CD14-positive monocyte (primary cell): ENCODE measurements around the gene MRGPRX4. TPM values are rescaled to one million over a fixed set of nuclear protein-coding genes. Genes with fewer than 3 reads are reported as not detected.

Source experiments
- DNase-seq, 3 donors: peaks; one replicate each; pipeline ENCODE4 v3.0.0-alpha.2; 2011 to 2022
- H2AFZ ChIP-seq: 2 replicates; pipeline ENCODE4 v1.6.0; 2012; ENCODE audit warnings: mild to moderate bottlenecking, low read depth, low read length, inconsistent platforms; ENCODE audit not compliant: insufficient read depth, poor library complexity, severe bottlenecking
- H3K27ac ChIP-seq, 2 donors: 1 replicate in 1 of 2; 2 replicates in 1 of 2; pipeline ENCODE4 v1.5.1; 2012 to 2013; ENCODE audit warnings: low read length in 2 of 2, control low read depth in 1 of 2, inconsistent platforms in 1 of 2, low read depth in 1 of 2, mild to moderate bottlenecking in 1 of 2
- H3K27me3 ChIP-seq, 2 donors: one replicate each; pipeline versions ENCODE4 v1.6.0 to v1.6.1; 2011 to 2013; ENCODE audit warnings: low read length in 2 of 2; ENCODE audit not compliant: control insufficient read depth in 2 of 2, insufficient read depth in 2 of 2
- H3K36me3 ChIP-seq, 2 donors: replicated peaks in 1 of 2; 1 replicate in 1 of 2; 2 replicates in 1 of 2; pipeline versions ENCODE4 v1.5.1 to v1.6.1; 2012 to 2013; ENCODE audit warnings: low read length in 2 of 2, control low read depth in 1 of 2, inconsistent platforms in 1 of 2, mild to moderate bottlenecking in 1 of 2; ENCODE audit not compliant: insufficient read depth in 2 of 2, control insufficient read depth in 1 of 2
- H3K4me1 ChIP-seq, 2 donors: 1 replicate in 1 of 2; 2 replicates in 1 of 2; pipeline versions ENCODE4 v1.5.1 to v1.6.1; 2012 to 2013; ENCODE audit warnings: low read length in 2 of 2, control low read depth in 1 of 2, inconsistent platforms in 1 of 2, mild to moderate bottlenecking in 1 of 2, moderate library complexity in 1 of 2; ENCODE audit not compliant: insufficient read depth in 2 of 2, control insufficient read depth in 1 of 2
- H3K4me2 ChIP-seq: replicated peaks from 2 replicates; pipeline ENCODE3; 2012; ENCODE audit warnings: low read length, moderate library complexity, mild to moderate bottlenecking; ENCODE audit not compliant: poor library complexity, severe bottlenecking; ENCODE audit errors: extremely low read depth
- H3K4me3 ChIP-seq, 3 experiments: fragments of 200-600 bp in 1 of 3; sonication (generic) in 1 of 3; replicated peaks in 1 of 3; 1 replicate in 2 of 3; 2 replicates in 1 of 3; pipeline ENCODE4 v1.5.1; 2011 to 2013; ENCODE audit warnings: low read length in 3 of 3, mild to moderate bottlenecking in 3 of 3, control low read depth in 2 of 3, low read depth in 2 of 3, inconsistent platforms in 1 of 3, moderate library complexity in 1 of 3
- H3K79me2 ChIP-seq: 2 replicates; pipeline ENCODE4 v1.6.0; 2012; ENCODE audit warnings: mild to moderate bottlenecking, control low read depth, inconsistent platforms, low read length, moderate library complexity; ENCODE audit not compliant: insufficient read depth
- H3K9ac ChIP-seq: 2 replicates; pipeline ENCODE4 v1.6.0; 2017; ENCODE audit warnings: low read length, mild to moderate bottlenecking; ENCODE audit not compliant: insufficient read depth, poor library complexity, severe bottlenecking
- H3K9me3 ChIP-seq, 2 donors: replicated peaks in 1 of 2; 1 replicate in 1 of 2; 2 replicates in 1 of 2; pipeline versions ENCODE4 v1.5.1 to v1.6.1; 2012 to 2013; ENCODE audit warnings: low read length in 2 of 2, control low read depth in 1 of 2; ENCODE audit not compliant: control insufficient read depth in 1 of 2, insufficient read depth in 1 of 2
- H4K20me1 ChIP-seq: 2 replicates; pipeline ENCODE4 v1.6.0; 2012; ENCODE audit warnings: mild to moderate bottlenecking, low read length, control low read depth, moderate library complexity; ENCODE audit not compliant: insufficient read depth
- H3K27ac Mint-ChIP-seq, 7 donors: one replicate each; pipeline ENCODE4 v1.8.0; 2020; ENCODE audit warnings: mild to moderate bottlenecking in 7 of 7, mixed read lengths in 7 of 7, moderate library complexity in 6 of 7, inconsistent platforms in 2 of 7
- H3K27me3 Mint-ChIP-seq, 3 donors: one replicate each; pipeline ENCODE4 v1.8.0; 2021 to 2022; ENCODE audit warnings: low read depth in 3 of 3, mild to moderate bottlenecking in 3 of 3, mixed read lengths in 3 of 3, moderate library complexity in 3 of 3, inconsistent platforms in 1 of 3
- H3K36me3 Mint-ChIP-seq, 2 donors: one replicate each; pipeline ENCODE4 v1.8.0; 2020; ENCODE audit warnings: mixed read lengths in 2 of 2, inconsistent platforms in 1 of 2, mild to moderate bottlenecking in 1 of 2
- H3K4me1 Mint-ChIP-seq: one replicate; pipeline ENCODE4 v1.8.0; 2020; ENCODE audit warnings: mild to moderate bottlenecking, mixed read lengths
- H3K4me3 Mint-ChIP-seq, 2 donors: one replicate each; pipeline ENCODE4 v1.8.0; 2020; ENCODE audit warnings: mild to moderate bottlenecking in 2 of 2, mixed read lengths in 2 of 2, moderate library complexity in 1 of 2
- H3K9me3 Mint-ChIP-seq, 7 donors: one replicate each; pipeline ENCODE4 v1.8.0; 2020 to 2022; ENCODE audit warnings: mixed read lengths in 7 of 7, mild to moderate bottlenecking in 6 of 7, moderate library complexity in 6 of 7, inconsistent platforms in 2 of 7
- WGBS: methylation state at CpG from one replicate; pipeline ENCODE4 v1.1.5; 2013; ENCODE audit warnings: missing lambda C conversion rate; ENCODE audit not compliant: insufficient coverage; 5-methylcytosine and 5-hydroxymethylcytosine counted together
- intact Hi-C, 2 donors: fragments of 100-400 bp; cut with micrococcal nuclease; formaldehyde crosslinking; loops; one replicate each; pipeline versions ENCODE4 v1.15.0 to v1.15.1; 2023
- polyA plus RNA-seq, 3 donors: library from polyadenylated mRNA; depleted of rRNA in 1 of 3; unstranded in 2 of 3; stranded (reverse) in 1 of 3; fragments of 300-500 nt in 2 of 3; fragments of >200 nt in 1 of 3; fragmentation: Illumina TruSeq in 2 of 3; gene quantifications; 1 replicate in 2 of 3; 2 replicates in 1 of 3; pipeline ENCODE4 v1.2.3, GENCODE V29; 2012 to 2021
- TF ChIP-seq, protein P1 (sequence below): fragments of 200-600 bp; IDR thresholded peaks from one replicate; pipeline ENCODE4 v1.8.0; 2022; ENCODE audit warnings: antibody characterized with exemption, mild to moderate bottlenecking

The MRGPRX4 gene
- polyA plus RNA-seq, 3 donors: not detected

DNA sequence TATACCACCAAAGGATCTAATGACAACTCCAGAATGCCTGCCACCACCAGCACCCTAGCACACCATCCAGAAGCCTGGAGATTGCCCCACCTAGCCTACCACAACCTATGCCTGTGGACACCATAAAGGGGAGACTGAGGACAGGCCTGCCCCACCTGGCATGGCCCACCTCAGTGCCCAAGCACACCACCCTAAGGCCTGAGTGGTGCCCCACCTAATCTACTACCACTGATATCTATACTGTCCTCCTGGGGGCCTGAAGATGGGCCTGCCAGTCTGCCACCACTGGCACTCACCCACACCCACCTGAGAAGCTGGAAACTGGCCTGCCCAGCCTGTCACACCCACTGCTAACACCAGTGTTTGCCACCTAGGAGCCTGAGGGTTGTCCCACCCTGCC, 32.1 kb downstream of the MRGPRX4 start:
- H3K4me2 ChIP-seq: no peak overlapping the region
- intact Hi-C loops: no loop called here
- H3K27me3 ChIP-seq: peaks cover 17 to 21% of the 10 kb centered on the region in 2 donors
- H3K79me2 ChIP-seq: no peaks in the 10 kb centered on the region
- Mint-ChIP-seq H3K4me1 (peaks cover 6% of the 10 kb centered on the region), H3K27me3 (peaks cover 31 to 57% (median 32%) of the 10 kb centered on the region in 3 donors), H3K27ac (no peak overlapping the region), H3K4me3 (no peak overlapping the region), H3K36me3 (no peaks in the 10 kb centered on the region), H3K9me3 (peaks cover 0 to 8% (median 0%) of the 10 kb centered on the region in 7 donors)
- TF ChIP-seq, protein P1, sequence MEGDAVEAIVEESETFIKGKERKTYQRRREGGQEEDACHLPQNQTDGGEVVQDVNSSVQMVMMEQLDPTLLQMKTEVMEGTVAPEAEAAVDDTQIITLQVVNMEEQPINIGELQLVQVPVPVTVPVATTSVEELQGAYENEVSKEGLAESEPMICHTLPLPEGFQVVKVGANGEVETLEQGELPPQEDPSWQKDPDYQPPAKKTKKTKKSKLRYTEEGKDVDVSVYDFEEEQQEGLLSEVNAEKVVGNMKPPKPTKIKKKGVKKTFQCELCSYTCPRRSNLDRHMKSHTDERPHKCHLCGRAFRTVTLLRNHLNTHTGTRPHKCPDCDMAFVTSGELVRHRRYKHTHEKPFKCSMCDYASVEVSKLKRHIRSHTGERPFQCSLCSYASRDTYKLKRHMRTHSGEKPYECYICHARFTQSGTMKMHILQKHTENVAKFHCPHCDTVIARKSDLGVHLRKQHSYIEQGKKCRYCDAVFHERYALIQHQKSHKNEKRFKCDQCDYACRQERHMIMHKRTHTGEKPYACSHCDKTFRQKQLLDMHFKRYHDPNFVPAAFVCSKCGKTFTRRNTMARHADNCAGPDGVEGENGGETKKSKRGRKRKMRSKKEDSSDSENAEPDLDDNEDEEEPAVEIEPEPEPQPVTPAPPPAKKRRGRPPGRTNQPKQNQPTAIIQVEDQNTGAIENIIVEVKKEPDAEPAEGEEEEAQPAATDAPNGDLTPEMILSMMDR: no peak
- H3K9me3 ChIP-seq: no peaks in the 10 kb centered on the region
- DNase-seq: no peak
- H2AFZ ChIP-seq: no peak overlapping the region
- H3K36me3 ChIP-seq: no peaks in the 10 kb centered on the region
- H3K27ac ChIP-seq: no peak overlapping the region
- H3K4me1 ChIP-seq: no peaks in the 10 kb centered on the region
- no peak overlapping the region for H3K4me3 ChIP-seq
- no peak overlapping the region for H3K9ac ChIP-seq
- H4K20me1 ChIP-seq: no peaks in the 10 kb centered on the region

GRCh38 chr11:18209058-18209457, 36.4 kb downstream of the MRGPRX4 start:
- no peak for DNase-seq
- Histone ChIP-seq H3K4me3 (no peak overlapping the region), H3K9me3 (no peaks in the 10 kb centered on the region), H3K27ac (no peak overlapping the region), H3K36me3 (no peaks in the 10 kb centered on the region), H3K9ac (no peak overlapping the region), H3K4me1 (no peaks in the 10 kb centered on the region), H3K4me2 (no peak overlapping the region), H4K20me1 (no peaks in the 10 kb centered on the region), H2AFZ (no peak overlapping the region), H3K27me3 (peaks cover 25 to 26% of the 10 kb centered on the region in 2 donors), H3K79me2 (no peaks in the 10 kb centered on the region)
- WGBS: 23% methylated on average over 24 of the region's 33 CpGs
- Mint-ChIP-seq H3K9me3 (peaks cover 0 to 8% (median 0%) of the 10 kb centered on the region in 7 donors), H3K36me3 (no peaks in the 10 kb centered on the region), H3K27me3 (peaks cover 37 to 62% (median 41%) of the 10 kb centered on the region in 3 donors), H3K4me3 (peak overlapping the region in 1 of 2 donors; percentile 57), H3K27ac (peak overlapping the region in 1 of 7 donors; percentile 12), H3K4me1 (peaks cover 3% of the 10 kb centered on the region)
- TF ChIP-seq, protein P1: no peak
- intact Hi-C loops: no loop called here
